Measurements from ENCODE around the gene CYSLTR2. TPM values are rescaled to one million over a fixed set of nuclear protein-coding genes. Genes with fewer than 3 reads are reported as not detected.

The CYSLTR2 gene
- total and polyA plus RNA-seq, 2 donors (not counting 1 experiment from before 2014, with no cell fraction given), result 0.09 TPM; not detected in 1

DNA sequence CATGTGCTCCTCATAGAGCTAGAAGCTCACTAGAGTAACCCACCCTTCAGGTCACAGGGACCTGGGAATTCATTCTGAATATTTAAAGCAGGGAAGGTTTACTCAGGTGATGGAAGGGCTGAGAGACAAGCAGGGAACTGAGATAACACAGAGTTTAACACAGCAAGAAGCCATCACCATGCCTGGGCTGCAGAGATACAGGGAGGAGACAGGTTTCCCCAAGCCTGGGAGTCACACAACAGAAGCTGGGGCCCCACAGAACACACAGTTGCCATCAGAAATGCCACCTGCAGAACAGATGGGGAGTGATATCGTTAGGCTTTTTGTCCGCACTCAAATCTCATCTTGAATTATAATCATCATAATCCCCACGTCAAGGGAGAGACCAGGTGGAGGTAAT lies 7.9 kb upstream of the CYSLTR2 start:
- WGBS (ENCODE audit: insufficient coverage), result no CpG with 5 or more reads among the region's 3 CpGs
- Histone ChIP-seq H3K4me1 (ENCODE audit: control insufficient read depth in 2 of 2, insufficient read depth in 2 of 2, low read length in 2 of 2) (no peaks in the 10 kb centered on the region), H3K9ac (ENCODE audit: low read length) (no peak overlapping the region), H4K20me1 (ENCODE audit: control insufficient read depth, insufficient read depth, low read length, poor library complexity, severe bottlenecking) (no peaks in the 10 kb centered on the region), H3K27ac (ENCODE audit: low read length in 2 of 2) (no peak overlapping the region), H3K9me3 (ENCODE audit: control extremely low read depth in 1 of 3, control insufficient read depth in 2 of 3, insufficient read depth in 1 of 3, low read length in 2 of 3) (no peaks in the 10 kb centered on the region), H2AFZ (ENCODE audit: insufficient read depth, low read depth, low read length, poor library complexity, severe bottlenecking) (no peak overlapping the region), H3K79me2 (ENCODE audit: control insufficient read depth, insufficient read depth, low read length) (no peaks in the 10 kb centered on the region), H3K36me3 (replicated peaks in 1 of 2; ENCODE audit: control extremely low read depth in 1 of 2, control insufficient read depth in 1 of 2, extremely low read depth in 1 of 2, insufficient read depth in 2 of 2, low read length in 1 of 2) (no peaks in the 10 kb centered on the region), H3K4me2 (replicated peaks; ENCODE audit: low read depth, low read length, poor library complexity, severe bottlenecking) (no peak overlapping the region), H3K4me3 (ENCODE audit: control extremely low read depth in 1 of 5, extremely low read depth in 1 of 5, insufficient read depth in 1 of 5, low read depth in 2 of 5, low read length in 4 of 5) (no peak overlapping the region), H3K27me3 (replicated peaks in 1 of 4; ENCODE audit: control extremely low read depth in 1 of 4, control insufficient read depth in 3 of 4, insufficient read depth in 4 of 4, low read length in 3 of 4) (peaks cover 0 to 4% (median 0%) of the 10 kb centered on the region in 4 experiments)
- Mint-ChIP-seq H3K4me3 (no peak overlapping the region), H3K27me3 (peaks cover 24% of the 10 kb centered on the region), H3K27ac (no peak overlapping the region), H3K9me3 (ENCODE audit: insufficient read depth) (no peaks in the 10 kb centered on the region), H3K4me1 (no peaks in the 10 kb centered on the region)
- intact Hi-C loops (cut with micrococcal nuclease), result loop anchor here (2.0 to 5.0 kb wide), 2 partner anchors 314 to 519 kb away; no protein-coding TSS in a partner anchor
- ATAC-seq (ENCODE audit: low read depth) (no peak), DNase-seq (no peak)
- ChIA-PET POLR2A (no interaction called here), CTCF (interaction anchor here (0.5 kb wide), 1 partner anchor 8 kb away, joined by 3 read pairs; the partner anchor contains the start of gene CYSLTR2)
- TF ChIP-seq CTCF (IDR thresholded peaks at IDR 0.05) (no peak), EZH2 (IDR thresholded peaks at IDR 0.05; ENCODE audit: borderline replicate concordance, insufficient read depth, low read depth, low read length, poor library complexity, severe bottlenecking) (no peak)

DNA sequence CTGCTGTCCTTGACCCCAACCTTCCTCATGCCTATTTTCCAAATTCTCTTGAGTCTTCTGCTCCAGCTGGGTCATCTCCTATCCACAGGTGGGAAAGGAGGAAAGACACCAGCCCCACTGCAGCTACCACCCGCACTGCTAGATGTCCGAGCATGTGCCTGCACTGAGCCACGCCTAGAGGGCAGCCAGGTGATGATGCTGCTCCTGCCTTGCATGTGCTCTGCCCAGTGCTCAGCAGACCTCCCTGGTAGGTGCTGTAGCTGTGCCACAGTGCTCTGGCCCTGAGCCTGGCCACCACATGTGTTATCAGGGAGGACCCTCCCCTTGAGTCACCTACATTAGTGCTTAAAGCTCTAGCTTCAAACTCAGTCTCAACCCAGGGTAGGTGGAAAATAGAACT lies 6.9 kb upstream of the CYSLTR2 start:
- H3K9me3 ChIP-seq (ENCODE audit: control extremely low read depth in 1 of 3, control insufficient read depth in 2 of 3, insufficient read depth in 1 of 3, low read length in 2 of 3), result no peaks in the 10 kb centered on the region
- no peak overlapping the region for H3K9ac ChIP-seq (ENCODE audit: low read length)
- no peak for ATAC-seq (ENCODE audit: low read depth)
- Mint-ChIP-seq H3K27me3 (peaks cover 24% of the 10 kb centered on the region), H3K4me3 (no peak overlapping the region), H3K9me3 (ENCODE audit: insufficient read depth) (no peaks in the 10 kb centered on the region), H3K4me1 (no peaks in the 10 kb centered on the region), H3K27ac (no peak overlapping the region)
- TF ChIP-seq EZH2 (IDR thresholded peaks at IDR 0.05; ENCODE audit: borderline replicate concordance, insufficient read depth, low read depth, low read length, poor library complexity, severe bottlenecking) (no peak), CTCF (IDR thresholded peaks at IDR 0.05) (no peak)
- peaks cover 0 to 4% (median 0%) of the 10 kb centered on the region in 4 experiments for H3K27me3 ChIP-seq (replicated peaks in 1 of 4; ENCODE audit: control extremely low read depth in 1 of 4, control insufficient read depth in 3 of 4, insufficient read depth in 4 of 4, low read length in 3 of 4)
- intact Hi-C loops (cut with micrococcal nuclease), result loop anchor here (2.0 to 5.0 kb wide), 2 partner anchors 314 to 520 kb away; no protein-coding TSS in a partner anchor
- no peak for DNase-seq
- no peak overlapping the region for H3K27ac ChIP-seq (ENCODE audit: low read length in 2 of 2)
- H3K4me2 ChIP-seq (replicated peaks; ENCODE audit: low read depth, low read length, poor library complexity, severe bottlenecking), result no peak overlapping the region
- 95% methylated on average over 3 of the region's 3 CpGs for WGBS (ENCODE audit: insufficient coverage)
- H3K4me1 ChIP-seq (ENCODE audit: control insufficient read depth in 2 of 2, insufficient read depth in 2 of 2, low read length in 2 of 2), result no peaks in the 10 kb centered on the region
- ChIA-PET CTCF (interaction anchor here (1.2 to 2.8 kb wide), 3 partner anchors 122 to 568 kb away, joined by 4 to 10 read pairs (median 6); no protein-coding TSS in a partner anchor), POLR2A (no interaction called here)
- no peak overlapping the region for H2AFZ ChIP-seq (ENCODE audit: insufficient read depth, low read depth, low read length, poor library complexity, severe bottlenecking)
- no peaks in the 10 kb centered on the region for H3K79me2 ChIP-seq (ENCODE audit: control insufficient read depth, insufficient read depth, low read length)
- no peak overlapping the region for H3K4me3 ChIP-seq (ENCODE audit: control extremely low read depth in 1 of 5, extremely low read depth in 1 of 5, insufficient read depth in 1 of 5, low read depth in 2 of 5, low read length in 4 of 5)
- H4K20me1 ChIP-seq (ENCODE audit: control insufficient read depth, insufficient read depth, low read length, poor library complexity, severe bottlenecking), result no peaks in the 10 kb centered on the region
- no peaks in the 10 kb centered on the region for H3K36me3 ChIP-seq (replicated peaks in 1 of 2; ENCODE audit: control extremely low read depth in 1 of 2, control insufficient read depth in 1 of 2, extremely low read depth in 1 of 2, insufficient read depth in 2 of 2, low read length in 1 of 2)

Measured in B cell (primary cell).